Stimulated activated naive CD8-positive, alpha-beta T cell treated with anti-CD3 and anti-CD28 coated beads, Interleukin-15, Interleukin-2, amounts not matched to agents 100 ng/mL and 50 ng/mL, for 24 hours (primary cell): ENCODE measurements around the gene ANKRD11.
A peak's percentile ranks its signal among the peaks of the same experiment; 100 is the strongest.
"Not testable (repeated sequence)": the region's sequence is repeated elsewhere in the genome, so short reads cannot be mapped to it uniquely, and the experiment has no call there.

Experiments used
- H3K27ac Mint-ChIP-seq: one replicate; pipeline ENCODE4 v1.8.0; 2021; ENCODE audit warnings: mild to moderate bottlenecking, mixed read lengths
- H3K27me3 Mint-ChIP-seq: one replicate; pipeline ENCODE4 v1.8.0; 2021; ENCODE audit warnings: mixed read lengths
- H3K36me3 Mint-ChIP-seq: one replicate; pipeline ENCODE4 v1.8.0; 2021; ENCODE audit warnings: low read depth, mixed read lengths
- H3K4me1 Mint-ChIP-seq: one replicate; pipeline ENCODE4 v1.8.0; 2021; ENCODE audit warnings: low read depth, mixed read lengths
- H3K4me3 Mint-ChIP-seq: one replicate; pipeline ENCODE4 v1.8.0; 2021; ENCODE audit warnings: mild to moderate bottlenecking, mixed read lengths
- H3K9me3 Mint-ChIP-seq: one replicate; pipeline ENCODE4 v1.8.0; 2021; ENCODE audit warnings: mixed read lengths

Gene ANKRD11

DNA sequence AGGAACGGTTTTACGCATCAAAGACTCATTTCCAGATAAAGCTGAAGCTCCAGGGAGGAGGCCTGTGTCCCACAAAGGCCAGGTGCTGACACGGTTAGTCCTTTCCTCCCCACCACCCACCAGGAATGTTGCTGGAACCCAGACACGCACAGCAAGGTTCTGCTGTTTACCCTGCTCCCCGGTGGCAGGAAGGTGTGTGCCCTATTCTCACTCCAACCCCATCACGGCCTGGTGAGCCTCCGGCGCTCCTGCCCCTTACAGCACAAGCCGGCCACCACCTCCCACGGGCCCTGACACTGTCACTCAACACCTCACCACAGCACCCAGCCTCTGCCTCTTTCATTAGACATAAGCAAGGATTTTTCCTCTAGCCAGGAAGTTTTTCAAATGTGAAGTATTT, 47.8 kb downstream of the ANKRD11 start:
- Mint-ChIP-seq H3K27me3 (no peaks in the 10 kb centered on the region), H3K4me1 (peaks cover 99% of the 10 kb centered on the region), H3K36me3 (peaks cover 24% of the 10 kb centered on the region), H3K9me3 (no peaks in the 10 kb centered on the region), H3K4me3 (peak overlapping the region; percentile 33), H3K27ac (peak overlapping the region; percentile 74)

DNA sequence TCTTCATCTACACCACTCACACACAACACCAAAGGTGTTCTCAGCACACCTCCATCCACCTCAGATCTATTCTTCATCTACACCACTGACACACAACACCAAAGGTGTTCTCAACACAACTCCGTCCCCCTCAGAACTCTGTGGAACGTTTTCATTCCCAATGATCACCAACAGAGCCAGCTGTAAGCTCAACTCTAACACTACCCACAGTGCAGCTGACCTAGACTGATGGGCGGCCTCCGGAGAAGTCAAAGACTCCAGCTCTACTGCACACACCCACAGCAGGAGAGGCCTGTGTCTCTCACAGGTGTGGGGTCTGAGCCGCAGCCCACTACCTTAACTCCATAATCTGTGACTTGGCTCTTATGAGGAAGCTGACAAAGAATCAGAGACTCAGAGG, 50.7 kb downstream of the ANKRD11 start:
- H3K9me3 Mint-ChIP-seq = no peaks in the 10 kb centered on the region
- no peaks in the 10 kb centered on the region for H3K27me3 Mint-ChIP-seq
- H3K4me1 Mint-ChIP-seq = peaks cover 99% of the 10 kb centered on the region
- peak overlapping the region; percentile 36 for H3K27ac Mint-ChIP-seq
- H3K36me3 Mint-ChIP-seq = peaks cover 31% of the 10 kb centered on the region
- no peak overlapping the region for H3K4me3 Mint-ChIP-seq

DNA sequence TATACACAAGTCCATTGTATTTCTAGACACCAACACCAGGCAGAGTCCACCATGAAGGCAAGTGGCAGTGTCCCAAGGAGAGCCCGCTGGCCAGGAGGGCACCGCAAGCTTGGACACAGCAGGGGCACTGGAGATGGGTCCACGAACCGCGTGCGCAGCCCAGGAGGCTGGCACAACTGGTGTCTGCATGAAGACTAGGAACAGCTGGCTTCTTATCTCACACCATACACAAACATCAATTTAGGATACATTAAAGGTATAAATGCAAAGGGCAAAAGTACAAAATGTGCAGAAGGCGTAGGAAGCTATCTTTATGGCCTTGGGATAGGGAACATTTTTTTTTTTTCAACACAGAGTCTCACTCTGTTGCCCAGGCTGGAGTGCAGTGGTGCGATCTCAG, 52.4 kb downstream of the ANKRD11 start:
- H3K4me3 Mint-ChIP-seq = no peak overlapping the region
- H3K9me3 Mint-ChIP-seq = no peaks in the 10 kb centered on the region
- peaks cover 92% of the 10 kb centered on the region for H3K4me1 Mint-ChIP-seq
- peak overlapping the region; percentile 56 for H3K27ac Mint-ChIP-seq
- peaks cover 33% of the 10 kb centered on the region for H3K36me3 Mint-ChIP-seq
- H3K27me3 Mint-ChIP-seq = no peaks in the 10 kb centered on the region

DNA sequence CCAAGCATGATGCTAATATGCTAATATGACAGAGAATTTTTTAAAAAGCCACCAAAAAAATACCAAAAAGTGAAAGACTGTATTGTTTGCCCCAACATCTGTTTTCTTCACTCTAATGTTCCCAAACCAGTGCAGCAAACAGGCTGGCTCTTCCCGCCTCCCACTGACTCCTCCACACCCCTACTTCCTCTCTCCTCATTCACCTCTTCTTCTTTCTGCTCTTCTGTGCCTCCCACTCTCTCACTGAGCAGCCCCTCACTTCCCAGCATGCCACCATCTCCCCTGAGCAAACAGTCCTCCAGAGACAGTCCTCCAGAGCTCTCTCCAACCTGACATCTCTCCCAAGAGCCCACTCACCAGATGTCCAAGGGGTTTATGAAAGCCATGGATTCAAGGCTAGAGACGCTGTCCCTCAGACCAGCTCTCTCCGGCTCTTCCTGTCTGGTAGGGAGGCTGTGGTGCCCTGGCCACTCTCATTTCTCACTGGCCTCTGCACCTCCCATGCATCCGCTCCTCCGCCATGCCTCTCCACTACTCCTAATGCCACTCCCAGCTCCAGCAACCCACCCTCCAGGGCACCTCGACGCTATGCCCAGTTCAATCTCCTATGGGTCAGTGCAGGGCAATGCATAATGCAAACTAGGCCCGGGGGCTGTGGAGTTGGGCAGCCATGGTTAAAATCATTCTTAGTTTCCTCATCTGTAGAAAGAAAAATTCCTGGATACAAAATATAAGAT, 52.9 kb downstream of the ANKRD11 start:
- Mint-ChIP-seq H3K27ac (peak overlapping the region; percentile 24), H3K27me3 (no peaks in the 10 kb centered on the region), H3K9me3 (no peaks in the 10 kb centered on the region), H3K4me1 (peaks cover 86% of the 10 kb centered on the region), H3K36me3 (peaks cover 33% of the 10 kb centered on the region), H3K4me3 (no peak overlapping the region)

DNA sequence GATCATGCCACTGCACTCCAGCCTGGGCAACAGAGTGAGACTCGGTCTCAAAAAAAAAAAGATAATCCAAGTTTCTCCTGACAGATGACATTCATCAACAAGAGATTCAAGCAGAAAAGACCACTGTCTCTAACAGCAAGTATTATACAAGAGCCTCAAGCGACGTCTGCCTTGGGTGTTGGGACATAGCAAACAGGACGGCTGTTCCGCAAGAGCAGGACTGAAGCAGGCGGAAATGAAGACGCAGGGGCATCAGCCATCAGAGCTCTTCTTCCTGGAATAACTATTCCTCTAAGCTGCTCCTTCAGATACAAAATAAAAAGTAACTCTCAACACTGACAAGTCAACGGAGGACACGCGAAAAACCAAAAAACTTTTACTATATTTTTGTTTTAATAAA, 54.0 kb downstream of the ANKRD11 start:
- Mint-ChIP-seq H3K9me3 (no peaks in the 10 kb centered on the region), H3K27ac (peak overlapping the region; percentile 60), H3K4me1 (peaks cover 77% of the 10 kb centered on the region), H3K36me3 (peaks cover 33% of the 10 kb centered on the region), H3K4me3 (peak overlapping the region; percentile 64), H3K27me3 (no peaks in the 10 kb centered on the region)

DNA sequence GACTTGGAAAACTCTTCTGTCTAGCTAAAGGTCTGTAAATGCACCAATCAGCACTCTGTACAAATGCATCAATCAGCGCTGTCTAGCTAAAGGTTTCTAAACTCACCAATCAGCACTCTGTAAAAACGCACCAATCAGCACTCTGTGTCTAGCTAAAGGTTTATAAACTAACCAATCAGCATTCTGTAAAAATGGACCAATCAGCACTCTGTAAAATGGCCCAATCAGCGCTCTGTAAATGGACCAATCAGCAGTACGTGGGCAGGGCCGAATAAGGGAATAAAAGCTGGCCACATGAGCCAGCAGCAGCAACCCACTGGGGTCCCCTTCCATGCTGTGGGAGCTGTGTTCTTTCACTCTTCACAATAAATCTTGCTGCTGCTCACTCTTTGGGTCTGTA, 55.3 kb downstream of the ANKRD11 start:
- H3K36me3 Mint-ChIP-seq = peaks cover 30% of the 10 kb centered on the region
- peaks cover 64% of the 10 kb centered on the region for H3K4me1 Mint-ChIP-seq
- peak overlapping the region; percentile 60 for H3K27ac Mint-ChIP-seq
- not testable (repeated sequence) for H3K27me3 Mint-ChIP-seq, H3K9me3 Mint-ChIP-seq
- peak overlapping the region; percentile 64 for H3K4me3 Mint-ChIP-seq

GRCh38 chr16:89434490-89434889, 55.9 kb downstream of the ANKRD11 start:
- peaks cover 58% of the 10 kb centered on the region for H3K4me1 Mint-ChIP-seq
- H3K4me3 Mint-ChIP-seq = no peak overlapping the region
- peaks cover 30% of the 10 kb centered on the region for H3K36me3 Mint-ChIP-seq
- H3K27me3 Mint-ChIP-seq = no peaks in the 10 kb centered on the region
- H3K9me3 Mint-ChIP-seq = no peaks in the 10 kb centered on the region
- no peak overlapping the region for H3K27ac Mint-ChIP-seq

DNA sequence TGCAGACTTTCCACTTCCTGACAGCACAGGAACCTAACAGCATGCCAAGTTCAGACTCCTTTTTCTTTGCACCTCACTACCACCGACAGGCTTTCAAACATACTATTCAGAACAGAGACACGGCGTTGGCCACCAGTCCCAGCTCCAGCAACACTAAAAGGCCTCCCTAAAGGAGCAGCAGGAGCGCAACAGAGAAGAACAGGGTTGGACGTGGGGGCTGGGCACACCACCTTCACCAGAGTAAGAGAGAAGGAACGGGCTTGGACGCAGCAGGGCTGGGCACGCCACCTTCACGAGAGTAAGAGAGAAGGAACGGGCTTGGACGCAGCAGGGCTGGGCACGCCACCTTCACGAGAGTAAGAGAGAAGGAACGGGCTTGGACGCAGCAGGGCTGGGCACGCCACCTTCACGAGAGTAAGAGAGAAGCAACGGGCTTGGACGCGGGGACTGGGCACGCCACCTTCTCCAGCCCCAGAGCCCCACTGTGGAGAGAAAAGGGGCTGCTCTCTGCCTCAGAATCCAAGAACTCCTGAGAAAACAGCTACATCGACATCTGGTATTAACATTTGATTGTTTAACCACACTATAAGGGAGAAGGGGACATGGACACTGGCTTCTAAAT, 56.9 kb downstream of the ANKRD11 start:
- not testable (repeated sequence) for H3K9me3 Mint-ChIP-seq, H3K27me3 Mint-ChIP-seq, H3K4me3 Mint-ChIP-seq
- Mint-ChIP-seq H3K4me1 (peaks cover 48% of the 10 kb centered on the region), H3K36me3 (peaks cover 24% of the 10 kb centered on the region), H3K27ac (peak overlapping the region; percentile 65)

- H3K9me3 Mint-ChIP-seq = no peaks in the 10 kb centered on the region
- peaks cover 26% of the 10 kb centered on the region for H3K36me3 Mint-ChIP-seq
- H3K27me3 Mint-ChIP-seq = no peaks in the 10 kb centered on the region
- H3K4me1 Mint-ChIP-seq = peaks cover 38% of the 10 kb centered on the region
- H3K4me3 Mint-ChIP-seq = no peak overlapping the region
- H3K27ac Mint-ChIP-seq = no peak overlapping the region
Observed at GRCh38 chr16:89431630-89432029, 58.7 kb downstream of the ANKRD11 start.

DNA sequence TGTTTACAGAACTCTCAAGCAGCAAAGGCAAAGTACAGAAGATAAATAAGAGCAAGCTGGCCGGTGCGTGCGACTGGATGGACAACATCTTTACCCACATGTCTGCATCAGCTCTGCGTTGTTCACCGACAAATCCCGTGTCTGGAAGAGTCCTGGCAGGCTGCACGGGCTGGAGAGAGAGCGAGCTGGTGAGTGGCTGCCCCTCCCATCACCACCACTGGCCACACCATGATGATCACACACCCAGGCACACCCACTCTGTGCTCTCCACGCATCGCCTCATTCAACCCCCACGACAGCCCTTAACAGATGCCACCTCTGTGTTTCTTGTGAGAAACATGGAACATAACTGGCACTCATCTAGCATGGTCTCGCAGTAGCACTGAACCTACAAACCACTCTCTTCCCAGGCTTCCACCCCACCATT, 59.2 kb downstream of the ANKRD11 start:
- H3K36me3 Mint-ChIP-seq = peaks cover 31% of the 10 kb centered on the region
- H3K27me3 Mint-ChIP-seq = no peaks in the 10 kb centered on the region
- no peak overlapping the region for H3K27ac Mint-ChIP-seq
- no peak overlapping the region for H3K4me3 Mint-ChIP-seq
- H3K4me1 Mint-ChIP-seq = peaks cover 38% of the 10 kb centered on the region
- H3K9me3 Mint-ChIP-seq = no peaks in the 10 kb centered on the region

GRCh38 chr16:89430436-89431157, 59.8 kb downstream of the ANKRD11 start:
- Mint-ChIP-seq H3K9me3 (no peaks in the 10 kb centered on the region), H3K36me3 (peaks cover 30% of the 10 kb centered on the region), H3K27me3 (no peaks in the 10 kb centered on the region), H3K4me3 (no peak overlapping the region), H3K4me1 (peaks cover 38% of the 10 kb centered on the region), H3K27ac (no peak overlapping the region)

DNA sequence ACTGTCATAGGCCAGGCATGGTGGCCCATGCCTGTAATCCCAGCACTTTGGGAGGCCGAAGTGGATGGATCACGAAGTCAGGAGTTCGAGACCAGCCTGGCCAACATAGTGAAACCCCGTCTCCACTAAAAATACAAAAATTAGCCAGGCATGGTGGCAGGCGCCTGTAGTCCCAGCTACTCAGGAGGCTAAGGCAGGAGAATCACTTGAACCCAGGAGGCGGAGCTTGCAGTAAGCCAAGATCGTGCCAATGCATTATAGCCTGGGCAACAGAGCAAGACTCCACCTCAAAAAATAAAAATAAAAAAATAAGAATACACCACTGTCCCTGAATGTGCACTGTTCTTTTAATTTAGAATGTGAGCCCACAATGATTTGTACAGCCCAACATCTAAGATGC, 61.8 kb downstream of the ANKRD11 start:
- not testable (repeated sequence) for H3K27me3 Mint-ChIP-seq, H3K27ac Mint-ChIP-seq, H3K4me3 Mint-ChIP-seq, H3K9me3 Mint-ChIP-seq
- peaks cover 38% of the 10 kb centered on the region for H3K4me1 Mint-ChIP-seq
- peaks cover 36% of the 10 kb centered on the region for H3K36me3 Mint-ChIP-seq

DNA sequence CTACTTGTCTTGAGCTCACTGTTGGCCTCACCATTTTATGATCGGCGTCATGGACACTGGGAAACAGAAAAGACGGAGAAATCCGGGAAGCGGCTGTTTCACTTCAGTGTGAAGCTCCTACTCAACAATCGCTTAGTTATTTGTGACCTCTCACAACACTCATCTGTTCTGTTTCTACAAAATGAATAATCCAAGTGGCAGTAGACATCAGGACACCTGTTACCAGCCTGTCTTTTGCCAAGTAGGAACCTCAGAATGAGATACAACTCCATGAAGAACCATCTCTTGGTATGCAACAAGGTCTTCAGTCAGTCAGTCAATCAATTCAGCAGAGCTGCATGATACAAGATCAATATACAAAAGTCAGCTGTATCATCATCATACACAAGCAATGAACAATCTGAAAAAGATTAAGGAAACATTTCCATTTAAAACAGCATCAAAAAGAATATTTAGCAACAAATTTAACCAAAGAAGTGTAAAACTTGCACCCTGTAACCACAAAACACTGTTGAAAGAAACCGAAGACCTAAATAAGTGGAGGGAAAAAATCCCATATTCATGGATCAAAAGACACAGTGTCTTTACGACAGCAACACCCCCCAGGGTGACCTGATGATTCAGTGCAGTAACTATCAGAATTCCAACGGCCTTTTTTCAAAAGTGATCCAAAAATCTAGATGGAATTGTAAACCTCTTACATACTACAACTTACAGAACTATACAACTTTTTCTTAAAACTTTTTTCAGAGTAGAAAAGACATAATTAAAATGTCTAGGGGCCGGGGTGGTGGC, 63.4 kb downstream of the ANKRD11 start:
- Mint-ChIP-seq H3K27ac (peak overlapping the region; percentile 33), H3K9me3 (no peaks in the 10 kb centered on the region), H3K4me3 (peak overlapping the region; percentile 49), H3K27me3 (no peaks in the 10 kb centered on the region), H3K4me1 (peaks cover 55% of the 10 kb centered on the region), H3K36me3 (peaks cover 46% of the 10 kb centered on the region)

GRCh38 chr16:89425523-89425922, 64.8 kb downstream of the ANKRD11 start:
- Mint-ChIP-seq H3K36me3 (peaks cover 47% of the 10 kb centered on the region), H3K27ac (peak overlapping the region; percentile 75), H3K4me3 (peak overlapping the region; percentile 49)

More at GRCh38 chr16:89425523-89425922, 64.8 kb downstream of the ANKRD11 start:
- H3K9me3 Mint-ChIP-seq = no peaks in the 10 kb centered on the region
- peaks cover 64% of the 10 kb centered on the region for H3K4me1 Mint-ChIP-seq
- no peaks in the 10 kb centered on the region for H3K27me3 Mint-ChIP-seq
